ENCODE results near the gene GPRC5D.

Gene GPRC5D

GRCh38 chr12:12922978-12923377 is 29.0 kb downstream of the GPRC5D start:
- no peak for TF ChIP-seq CTCF (IDR thresholded peaks at IDR 0.05)

GRCh38 chr12:12922191-12922616 is 29.8 kb downstream of the GPRC5D start:
- TF ChIP-seq CTCF (IDR thresholded peaks at IDR 0.05) = no peak

- TF ChIP-seq CTCF (IDR thresholded peaks at IDR 0.05) = no peak
Observed at GRCh38 chr12:12919666-12920435, 32.1 kb downstream of the GPRC5D start.

GRCh38 chr12:12918781-12919389 is 33.1 kb downstream of the GPRC5D start:
- no peak for TF ChIP-seq CTCF (IDR thresholded peaks at IDR 0.05)

GRCh38 chr12:12917517-12917916 is 34.5 kb downstream of the GPRC5D start:
- TF ChIP-seq CTCF (IDR thresholded peaks at IDR 0.05) = no peak

- peak; percentile 96 for TF ChIP-seq CTCF (IDR thresholded peaks at IDR 0.05)
Observed at GRCh38 chr12:12916135-12916944, 35.6 kb downstream of the GPRC5D start.

GRCh38 chr12:12915656-12916055 is 36.3 kb downstream of the GPRC5D start:
- TF ChIP-seq CTCF (IDR thresholded peaks at IDR 0.05) = no peak
